HL-60/S4 (cell line): ENCODE data around the gene MET.

Source experiments
- in situ Hi-C: fragments of 300-500 bp; cut with MboI; formaldehyde crosslinking; loops from 2 replicates; pipeline ENCODE4 v1.14.3; 2022; ENCODE audit warnings: low sequenced_read_pairs

MET gene

DNA sequence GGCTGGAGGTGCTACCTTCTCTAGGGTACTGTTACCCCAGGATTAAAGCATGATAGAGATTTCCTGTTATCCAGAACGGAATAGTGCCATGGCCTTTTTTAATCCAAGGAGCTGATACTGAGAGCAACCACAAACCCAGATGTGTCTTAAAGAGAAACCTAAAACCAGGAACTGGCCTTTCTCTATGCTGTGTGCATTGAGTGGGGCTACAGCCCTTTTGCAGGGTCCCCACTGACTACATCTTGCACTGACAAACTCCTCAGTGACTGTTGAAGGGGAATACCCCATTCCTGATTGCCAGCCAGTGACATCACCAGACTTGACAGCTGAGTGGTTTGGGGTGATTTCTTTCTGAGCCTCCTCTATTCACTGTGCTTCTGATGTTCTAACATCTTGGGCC is 108.5 kb downstream of the MET start:
- in situ Hi-C loops, result no loop called here

DNA sequence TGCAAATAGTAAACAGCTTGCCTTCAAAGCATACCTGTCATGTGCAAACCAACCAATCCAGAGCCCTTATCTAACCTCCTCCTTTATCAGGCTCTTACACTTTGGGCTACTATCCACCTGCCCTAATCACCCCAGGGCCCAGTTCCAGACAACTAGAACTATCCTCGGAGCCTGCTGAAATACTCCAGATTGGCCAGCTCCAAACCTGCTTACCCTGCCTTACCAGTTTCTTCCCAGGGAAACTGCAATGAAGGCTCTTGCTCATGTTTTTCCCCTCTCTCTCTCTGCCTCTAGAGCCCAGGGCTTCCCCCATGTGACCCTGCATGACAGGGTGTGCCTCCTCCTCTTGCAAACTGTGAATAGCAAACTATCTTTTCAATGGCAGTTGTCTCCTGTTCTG is 109.0 kb downstream of the MET start:
- in situ Hi-C loops, result no loop called here

- in situ Hi-C loops, result no loop called here
Observed at GRCh38 chr7:116781584-116781983, 109.6 kb downstream of the MET start.

GRCh38 chr7:116782177-116782711 is 110.2 kb downstream of the MET start:
- in situ Hi-C loops, result no loop called here

GRCh38 chr7:116783666-116784318 is 111.8 kb downstream of the MET start:
- in situ Hi-C loops, result no loop called here

DNA sequence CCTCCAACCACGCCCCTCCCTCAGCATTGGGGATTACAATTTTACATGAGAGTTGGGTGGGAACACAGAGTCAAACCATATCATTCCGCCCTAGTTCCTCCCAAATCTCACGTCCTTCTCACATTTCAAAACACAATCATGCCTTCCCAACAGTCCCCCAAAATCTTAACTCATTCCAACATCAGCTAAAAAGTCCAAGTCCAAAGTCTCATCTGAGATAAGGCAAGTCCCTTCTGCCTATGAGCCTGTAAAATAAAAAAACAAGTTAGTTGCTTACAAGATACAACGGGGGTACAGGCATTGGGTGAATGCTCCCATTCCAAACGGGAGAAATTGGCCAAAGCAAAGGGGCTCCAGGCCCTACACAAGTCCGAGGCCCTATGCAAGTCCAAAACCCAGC is 112.7 kb downstream of the MET start:
- in situ Hi-C loops, result no loop called here

GRCh38 chr7:116785843-116786242 is 113.8 kb downstream of the MET start:
- in situ Hi-C loops, result no loop called here

DNA sequence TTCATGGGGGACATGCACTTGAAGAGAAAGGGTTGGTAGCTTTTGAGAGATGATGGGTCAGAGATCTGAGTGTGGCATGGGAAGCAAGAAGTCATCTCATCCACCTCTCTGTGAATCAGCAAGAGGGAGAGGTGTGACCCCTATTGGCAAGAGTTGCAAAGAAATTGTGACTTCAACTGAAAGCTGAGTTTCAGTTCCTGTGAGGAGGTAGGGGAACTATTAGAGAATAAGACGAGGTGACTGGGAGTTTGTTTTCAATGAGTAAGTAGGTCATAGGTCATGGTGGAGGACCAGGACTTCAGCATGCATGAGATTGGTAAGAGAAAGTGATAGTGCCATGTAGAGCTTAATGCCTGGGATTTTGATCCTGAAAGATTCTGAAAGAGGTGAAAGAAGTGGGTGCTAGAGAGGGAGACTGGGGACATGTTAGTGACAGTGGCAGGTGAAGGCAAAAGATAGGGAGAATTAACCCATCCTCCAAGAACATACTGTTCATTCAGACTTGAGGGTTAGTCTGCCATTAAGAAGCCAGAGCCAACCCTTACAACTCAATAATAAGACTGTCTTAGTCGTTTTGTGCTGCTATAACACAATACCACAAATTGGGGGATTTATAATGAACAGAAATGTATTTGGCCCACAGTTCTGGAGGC is 114.9 kb downstream of the MET start:
- in situ Hi-C loops, result no loop called here

- in situ Hi-C loops, result no loop called here
Observed at GRCh38 chr7:116787881-116788280, 115.9 kb downstream of the MET start.

DNA sequence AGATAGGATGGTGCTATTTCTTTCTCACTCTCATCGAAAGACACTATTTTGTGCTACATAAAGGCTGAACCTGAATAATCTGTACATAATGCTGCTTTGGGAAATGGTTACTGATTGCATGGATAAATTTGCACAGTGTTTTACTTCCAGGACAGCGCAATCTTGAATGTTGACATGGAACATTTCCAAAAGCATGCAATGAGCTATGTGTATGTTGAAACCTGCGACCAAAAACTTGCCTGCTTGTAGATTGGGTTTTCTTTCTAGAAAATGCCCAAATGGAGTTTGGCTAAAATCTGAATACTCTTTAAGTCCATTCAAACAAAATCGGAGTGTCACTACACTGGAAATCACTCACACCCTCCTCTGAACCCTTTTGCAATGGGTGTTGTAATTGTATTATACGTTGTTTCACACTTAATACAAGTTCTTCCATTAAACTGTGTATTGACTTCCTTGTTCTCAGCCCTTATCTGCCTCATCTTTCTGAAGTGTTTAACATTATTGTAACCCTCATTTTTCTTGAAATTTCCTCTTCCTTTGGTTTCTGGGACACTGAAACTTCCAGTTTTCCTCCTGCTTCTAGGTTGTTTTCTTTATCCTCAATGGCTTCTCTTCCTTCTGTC is 116.7 kb downstream of the MET start:
- in situ Hi-C loops, result no loop called here

GRCh38 chr7:116790025-116790424 is 118.0 kb downstream of the MET start:
- in situ Hi-C loops, result no loop called here

DNA sequence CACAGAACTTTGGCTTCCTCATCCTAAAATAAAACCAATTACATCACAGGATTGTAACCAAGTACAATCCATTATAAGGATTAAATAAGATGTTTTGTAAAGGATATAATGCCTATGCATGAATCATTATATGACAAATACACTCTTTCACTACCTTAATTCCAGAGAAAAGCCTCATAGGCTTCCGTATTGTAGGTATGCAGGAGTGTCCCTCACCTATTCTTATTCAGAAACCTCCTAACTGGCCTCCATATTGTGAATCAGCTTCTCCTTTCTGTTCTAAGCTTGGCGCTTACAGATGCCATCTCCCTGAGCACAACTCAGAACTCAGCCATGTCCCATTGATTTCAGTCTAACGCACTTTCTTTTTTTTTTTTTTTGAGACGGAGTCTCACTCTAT is 120.8 kb downstream of the MET start:
- in situ Hi-C loops, result no loop called here

DNA sequence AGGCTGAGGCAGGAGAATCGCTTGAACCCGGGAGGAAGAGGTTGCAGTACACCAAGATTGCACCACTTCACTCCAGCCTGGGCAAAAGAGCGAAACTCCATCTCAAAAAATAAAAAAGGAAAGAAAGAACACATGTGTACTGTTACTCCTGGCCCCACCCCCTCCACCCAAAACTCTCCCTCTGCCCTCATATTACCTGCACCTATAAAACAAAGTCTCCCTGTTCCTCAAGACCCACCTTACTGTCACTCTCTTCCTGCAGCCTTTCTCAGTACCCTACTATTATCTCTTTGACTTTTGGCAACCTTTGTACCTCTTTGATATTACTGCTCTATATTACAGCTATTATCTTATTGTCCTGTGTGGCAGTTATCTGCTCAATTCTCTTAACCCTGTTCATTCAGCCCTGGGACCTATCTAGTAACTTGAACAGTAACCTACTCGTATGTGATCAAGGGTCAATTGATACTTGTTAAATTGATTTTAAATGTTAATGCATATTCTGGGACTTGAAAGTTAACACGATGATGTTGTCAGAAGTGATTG is 121.9 kb downstream of the MET start:
- in situ Hi-C loops, result no loop called here

DNA sequence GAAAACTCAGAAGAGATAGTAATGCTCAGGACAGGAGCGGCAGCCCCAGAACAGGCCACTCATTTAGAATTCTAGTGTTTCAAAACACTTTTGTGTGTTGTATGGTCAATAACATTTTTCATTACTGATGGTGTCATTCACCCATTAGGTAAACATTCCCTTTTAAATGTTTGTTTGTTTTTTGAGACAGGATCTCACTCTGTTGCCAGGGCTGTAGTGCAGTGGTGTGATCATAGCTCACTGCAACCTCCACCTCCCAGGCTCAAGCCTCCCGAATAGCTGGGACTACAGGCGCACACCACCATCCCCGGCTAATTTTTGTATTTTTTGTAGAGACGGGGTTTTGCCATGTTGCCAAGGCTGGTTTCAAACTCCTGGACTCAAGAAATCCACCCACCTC is 124.5 kb downstream of the MET start:
- in situ Hi-C loops, result no loop called here

DNA sequence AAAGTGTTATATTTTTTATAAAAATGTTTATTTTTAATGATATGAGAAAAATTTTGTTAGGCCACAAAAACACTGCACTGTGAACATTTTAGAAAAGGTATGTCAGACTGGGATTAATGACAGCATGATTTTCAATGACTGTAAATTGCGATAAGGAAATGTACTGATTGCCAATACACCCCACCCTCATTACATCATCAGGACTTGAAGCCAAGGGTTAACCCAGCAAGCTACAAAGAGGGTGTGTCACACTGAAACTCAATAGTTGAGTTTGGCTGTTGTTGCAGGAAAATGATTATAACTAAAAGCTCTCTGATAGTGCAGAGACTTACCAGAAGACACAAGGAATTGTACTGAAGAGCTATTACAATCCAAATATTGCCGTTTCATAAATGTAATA is 125.6 kb downstream of the MET start:
- in situ Hi-C loops, result no loop called here

DNA sequence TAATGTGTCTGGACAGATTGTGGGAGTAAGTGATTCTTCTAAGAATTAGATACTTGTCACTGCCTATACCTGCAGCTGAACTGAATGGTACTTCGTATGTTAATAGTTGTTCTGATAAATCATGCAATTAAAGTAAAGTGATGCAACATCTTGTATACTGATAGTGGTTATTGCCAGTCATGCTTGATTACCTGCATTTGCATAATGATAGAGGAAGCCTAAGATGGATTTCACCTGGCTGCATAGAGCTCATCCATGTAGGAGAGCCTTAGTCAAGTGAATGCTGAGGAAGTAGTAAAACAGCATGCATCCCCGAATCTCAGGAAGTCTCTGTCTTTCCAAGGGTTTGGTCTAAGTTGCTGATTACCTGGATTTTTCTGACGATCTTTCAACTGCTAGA is 126.2 kb downstream of the MET start:
- in situ Hi-C loops, result no loop called here

GRCh38 chr7:116799916-116800315 is 127.9 kb downstream of the MET start:
- in situ Hi-C loops, result loop anchor here (10.0 kb wide), 1 partner anchor 625 kb away; no protein-coding TSS in a partner anchor

DNA sequence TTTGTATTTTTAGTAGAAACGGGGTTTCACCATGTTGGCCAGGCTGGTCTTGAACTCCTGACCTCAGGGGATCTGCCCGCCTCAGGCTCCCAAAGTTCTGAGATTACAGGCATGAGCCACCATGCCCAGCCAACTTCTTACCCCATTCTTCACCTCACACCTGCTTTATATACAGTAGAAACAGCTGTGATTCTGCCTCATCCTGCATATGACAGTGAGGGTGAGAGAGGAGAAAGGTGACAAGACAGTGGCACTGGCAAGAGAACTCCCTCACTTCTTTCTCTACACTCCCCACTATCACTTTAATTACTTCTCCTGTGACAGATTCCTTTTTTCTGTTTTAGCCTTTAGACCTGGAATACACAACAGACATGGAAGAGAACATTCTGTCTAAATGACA is 128.6 kb downstream of the MET start:
- in situ Hi-C loops, result loop anchor here (10.0 kb wide), 1 partner anchor 626 kb away; no protein-coding TSS in a partner anchor

DNA sequence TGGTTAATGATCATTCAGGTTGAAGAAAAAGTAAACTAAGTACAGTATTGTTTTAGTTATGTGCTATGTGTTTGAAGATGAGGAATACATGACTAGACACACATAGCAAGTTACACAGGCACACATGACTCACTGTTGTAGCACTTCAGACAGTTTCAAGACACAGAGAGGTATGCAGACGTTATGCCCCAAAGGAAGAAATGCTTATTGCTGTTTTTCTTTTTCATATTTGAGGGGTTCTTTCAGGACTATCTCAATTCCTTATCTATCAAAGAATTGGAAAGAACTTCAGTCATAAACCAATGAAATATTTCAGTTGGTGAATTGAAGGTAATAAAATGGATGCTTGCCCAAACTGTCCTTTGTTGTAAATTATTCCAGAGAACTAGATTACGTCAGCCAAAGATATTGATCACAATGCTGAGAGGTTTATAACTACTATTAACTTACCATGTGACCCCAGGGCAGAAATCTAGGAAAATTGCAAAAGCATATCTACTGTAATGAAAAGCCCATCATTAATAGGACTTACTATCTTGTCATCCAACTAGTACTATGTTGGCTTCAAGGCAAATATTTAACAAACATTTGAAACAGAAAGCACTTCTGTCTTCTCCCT is 129.2 kb downstream of the MET start:
- in situ Hi-C loops, result loop anchor here (10.0 kb wide), 1 partner anchor 626 kb away; no protein-coding TSS in a partner anchor

GRCh38 chr7:116802144-116802745 is 130.2 kb downstream of the MET start:
- in situ Hi-C loops, result loop anchor here (10.0 kb wide), 1 partner anchor 627 kb away; no protein-coding TSS in a partner anchor

DNA sequence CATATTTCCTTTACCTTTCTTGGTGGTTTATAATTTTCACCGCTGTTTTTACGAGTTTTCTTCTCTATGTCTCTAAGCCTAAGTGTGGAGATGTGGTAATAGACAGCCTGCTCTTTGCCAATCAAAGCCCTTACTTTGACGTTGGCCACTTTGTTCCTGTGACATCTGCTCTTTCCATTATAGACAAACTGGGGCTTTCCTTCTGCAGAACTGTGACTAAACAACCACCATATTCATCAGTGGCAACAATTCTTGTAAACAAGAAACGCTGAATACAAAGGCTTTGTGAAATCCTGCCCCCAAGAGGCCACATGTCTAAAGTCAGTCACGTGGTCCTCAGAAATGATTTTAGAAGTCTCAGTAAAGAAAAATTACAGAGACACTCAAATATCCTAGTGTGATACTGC is 130.8 kb downstream of the MET start:
- in situ Hi-C loops, result loop anchor here (10.0 kb wide), 1 partner anchor 628 kb away; no protein-coding TSS in a partner anchor
